NCI-H187 treated with DMSO at 0.1 percent for 48 hours (cell line): ENCODE data around the gene AKAP9.
A peak's percentile ranks its signal among the peaks of the same experiment; 100 is the strongest.
"Not testable (repeated sequence)": the region's sequence is repeated elsewhere in the genome, so short reads cannot be mapped to it uniquely, and the experiment has no call there.

Source experiments
- DNase-seq: peaks from one replicate; lab custom pipeline; 2025; lab: John Stamatoyannopoulos, UW

AKAP9 gene

GRCh38 chr7:92010215-92010614, 69.6 kb downstream of the AKAP9 start:
- no peak for DNase-seq

DNA sequence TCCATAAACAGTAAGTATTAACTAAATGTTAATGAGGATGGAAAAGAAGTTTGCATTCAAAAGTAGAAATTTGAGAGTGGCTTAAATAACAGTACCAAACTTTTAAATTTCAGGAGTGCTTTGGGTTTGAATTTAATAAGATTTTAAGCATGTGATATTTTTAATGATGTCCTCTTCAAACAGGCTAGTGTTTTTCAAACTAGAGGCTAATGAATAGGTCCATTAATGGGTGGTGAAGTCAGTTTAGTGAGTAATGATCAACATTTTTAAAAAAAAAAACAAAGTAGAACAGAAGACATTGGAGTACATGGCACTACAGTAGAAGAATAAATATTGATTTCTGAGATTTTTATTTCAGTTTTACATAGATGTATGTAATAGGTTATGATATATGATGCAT, 72.9 kb downstream of the AKAP9 start:
- DNase-seq, result no peak

GRCh38 chr7:92020636-92021035, 80.0 kb downstream of the AKAP9 start:
- DNase-seq, result no peak

- DNase-seq, result no peak
Measured at GRCh38 chr7:92025260-92025659, 84.6 kb downstream of the AKAP9 start.

DNA sequence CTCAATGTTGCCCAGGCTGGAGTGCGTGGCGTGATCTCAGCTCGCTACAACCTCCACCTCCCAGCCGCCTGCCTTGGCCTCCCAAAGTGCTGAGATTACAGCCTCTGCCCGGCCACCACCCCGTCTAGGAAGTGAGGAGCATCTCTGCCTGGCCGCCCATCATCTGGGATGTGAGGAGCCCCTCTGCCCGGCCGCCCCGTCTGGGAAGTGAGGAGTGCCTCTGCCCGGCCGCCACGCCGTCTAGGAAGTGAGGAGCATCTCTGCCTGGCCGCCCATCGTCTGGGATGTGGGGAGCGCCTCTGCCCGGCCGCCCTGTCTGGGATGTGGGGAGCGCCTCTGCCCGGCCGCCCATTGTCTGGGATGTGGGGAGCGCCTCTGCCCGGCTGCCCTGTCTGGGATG, 86.0 kb downstream of the AKAP9 start:
- DNase-seq, result not testable (repeated sequence)

DNA sequence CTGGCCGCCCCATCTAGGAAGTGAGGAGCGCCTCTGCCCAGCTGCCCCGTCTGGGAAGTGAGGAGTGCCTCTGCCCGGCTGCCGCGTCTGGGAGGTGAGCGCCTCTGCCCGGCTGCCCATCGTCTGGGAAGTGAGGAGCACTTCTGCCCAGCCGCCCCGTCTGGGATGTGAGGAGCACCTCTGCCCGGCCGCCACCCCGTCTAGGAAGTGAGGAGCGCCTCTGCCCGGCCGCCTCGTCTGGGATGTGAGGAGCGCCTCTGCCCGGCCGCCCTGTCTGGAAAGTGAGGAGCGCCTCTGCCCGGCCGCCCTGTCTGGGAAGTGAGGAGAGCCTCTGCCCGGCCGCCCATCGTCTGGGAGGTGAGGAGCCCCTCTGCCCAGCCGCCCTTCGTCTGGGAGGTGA, 86.5 kb downstream of the AKAP9 start:
- DNase-seq, result not testable (repeated sequence)

DNA sequence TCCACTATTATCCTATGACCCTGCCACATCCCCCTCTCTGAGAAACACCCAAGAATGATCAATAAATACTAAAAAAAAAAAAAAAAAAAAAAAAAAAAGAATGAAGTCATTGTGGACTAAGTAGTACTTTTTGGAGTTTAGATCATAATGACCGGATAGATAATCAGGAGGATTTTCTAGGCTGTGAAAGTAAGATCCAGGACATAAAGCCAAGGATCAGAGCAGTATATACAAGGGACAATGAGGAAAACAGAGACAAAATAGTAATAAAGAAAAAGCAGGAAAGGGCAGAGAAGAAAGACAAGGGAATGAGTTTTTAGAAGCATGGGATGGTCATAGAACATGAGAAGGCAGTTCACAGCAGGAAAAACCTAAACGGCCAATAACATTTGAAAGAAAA, 87.6 kb downstream of the AKAP9 start:
- no peak for DNase-seq

- DNase-seq, result no peak
Measured at GRCh38 chr7:92028686-92029085, 88.0 kb downstream of the AKAP9 start.

DNA sequence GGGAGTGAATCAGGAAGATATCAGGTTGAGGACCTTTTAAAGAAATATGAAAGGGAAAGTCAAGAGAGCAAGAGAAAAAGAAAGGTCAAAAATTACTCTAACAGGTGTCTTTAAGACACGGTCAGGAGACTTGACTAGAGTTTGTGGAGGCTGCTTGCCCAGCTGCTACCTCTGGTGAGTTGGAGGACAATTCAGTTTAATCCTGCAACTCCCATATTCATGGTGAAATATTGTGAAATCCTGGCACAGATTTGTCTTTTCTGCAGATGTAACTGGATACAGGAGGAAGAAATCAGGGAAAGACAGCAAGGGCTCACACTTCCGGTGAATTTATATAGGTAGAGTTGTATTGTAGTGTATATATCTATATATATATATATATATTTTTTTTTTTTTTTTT, 93.5 kb downstream of the AKAP9 start:
- DNase-seq, result no peak

DNA sequence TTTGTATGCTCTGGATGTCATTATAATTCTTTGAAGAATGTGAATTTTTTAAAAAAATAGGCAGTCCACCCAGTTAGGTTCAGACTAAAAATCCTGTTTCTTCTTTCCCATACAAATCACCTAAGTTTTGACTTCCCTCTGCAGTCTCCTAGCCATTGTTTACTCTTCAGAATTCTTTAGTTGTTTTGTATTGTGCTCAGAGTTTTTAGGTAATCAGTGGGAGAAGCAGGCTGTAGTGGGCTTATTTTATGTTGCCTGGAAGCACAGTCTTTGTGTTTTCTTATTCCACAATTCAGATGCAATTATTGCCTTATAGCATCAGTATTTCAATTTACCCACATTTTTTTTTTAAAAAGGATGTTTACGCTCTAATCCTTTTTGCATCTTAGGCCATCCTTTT, 94.9 kb downstream of the AKAP9 start:
- DNase-seq, result no peak

DNA sequence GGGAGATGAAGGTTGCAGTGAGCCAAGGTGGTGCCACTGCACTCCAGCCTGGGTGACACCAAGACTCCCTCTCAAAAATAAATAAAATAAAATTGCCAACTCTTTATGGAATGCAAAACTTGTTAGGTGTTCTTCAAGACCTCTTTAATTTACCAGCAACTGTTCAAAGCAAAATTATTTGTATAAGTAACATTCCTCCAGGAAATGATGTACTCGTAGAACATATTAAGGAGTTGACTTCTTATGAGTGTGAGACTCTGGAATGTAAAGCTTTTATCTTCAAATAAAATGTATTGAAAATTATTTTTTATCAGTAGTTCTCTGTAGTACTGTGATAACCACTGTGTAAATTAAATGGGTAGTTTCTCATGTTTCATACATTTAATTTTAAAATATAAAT, 99.2 kb downstream of the AKAP9 start:
- DNase-seq, result no peak

- no peak for DNase-seq
Measured at GRCh38 chr7:92042056-92042737, 101.5 kb downstream of the AKAP9 start.

- no peak for DNase-seq
Measured at GRCh38 chr7:92043098-92043497, 102.4 kb downstream of the AKAP9 start.

- no peak for DNase-seq
Measured at GRCh38 chr7:92043637-92044036, 103.0 kb downstream of the AKAP9 start.

- DNase-seq, result no peak
Measured at GRCh38 chr7:92044148-92044547, 103.5 kb downstream of the AKAP9 start.

DNA sequence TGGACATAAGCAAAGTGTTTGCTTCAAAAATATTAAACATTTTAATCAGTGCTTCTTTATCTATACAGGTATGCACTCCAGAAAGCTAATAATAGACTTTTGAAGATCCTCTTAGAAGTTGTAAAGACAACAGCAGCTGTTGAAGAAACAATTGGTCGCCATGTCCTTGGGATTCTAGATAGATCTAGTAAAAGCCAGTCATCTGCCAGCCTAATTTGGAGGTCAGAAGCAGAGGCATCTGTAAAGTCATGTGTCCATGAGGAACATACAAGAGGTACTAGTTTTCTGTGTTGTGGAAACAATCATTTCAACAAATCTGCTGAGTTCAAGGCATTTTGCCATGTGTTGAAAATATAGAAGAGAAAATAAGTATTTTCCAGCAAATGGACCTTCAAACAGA, 104.3 kb downstream of the AKAP9 start:
- no peak for DNase-seq

GRCh38 chr7:92051655-92052054, 111.0 kb downstream of the AKAP9 start:
- no peak for DNase-seq

GRCh38 chr7:92052159-92052558, 111.5 kb downstream of the AKAP9 start:
- no peak for DNase-seq

- DNase-seq, result no peak
Measured at GRCh38 chr7:92052684-92053083, 112.0 kb downstream of the AKAP9 start.

- DNase-seq, result no peak
Measured at GRCh38 chr7:92053312-92053711, 112.7 kb downstream of the AKAP9 start.

- DNase-seq, result no peak
Measured at GRCh38 chr7:92056286-92056685, 115.6 kb downstream of the AKAP9 start.

DNA sequence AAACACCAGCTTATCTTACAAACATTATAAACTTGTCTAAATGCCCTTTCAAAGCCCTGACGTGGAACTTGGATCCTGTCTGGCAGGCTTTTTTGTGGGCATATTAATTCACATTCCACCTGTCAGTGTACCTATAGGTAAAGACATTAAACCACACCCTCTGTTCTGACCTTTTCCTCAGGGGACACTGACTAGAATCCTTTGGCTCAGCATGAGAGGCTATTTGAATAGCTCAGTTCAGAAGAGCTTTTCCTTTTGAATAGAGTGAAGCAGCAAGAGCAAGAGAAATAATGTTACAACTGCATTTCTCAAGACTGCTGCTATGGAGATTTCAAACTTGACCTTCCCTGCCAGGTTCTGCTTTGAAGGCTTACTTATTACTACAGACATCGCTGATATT, 116.7 kb downstream of the AKAP9 start:
- DNase-seq, result peak; percentile 57

- no peak for DNase-seq
Measured at GRCh38 chr7:92058040-92058439, 117.4 kb downstream of the AKAP9 start.

- DNase-seq, result no peak
Measured at GRCh38 chr7:92058899-92059298, 118.2 kb downstream of the AKAP9 start.

DNA sequence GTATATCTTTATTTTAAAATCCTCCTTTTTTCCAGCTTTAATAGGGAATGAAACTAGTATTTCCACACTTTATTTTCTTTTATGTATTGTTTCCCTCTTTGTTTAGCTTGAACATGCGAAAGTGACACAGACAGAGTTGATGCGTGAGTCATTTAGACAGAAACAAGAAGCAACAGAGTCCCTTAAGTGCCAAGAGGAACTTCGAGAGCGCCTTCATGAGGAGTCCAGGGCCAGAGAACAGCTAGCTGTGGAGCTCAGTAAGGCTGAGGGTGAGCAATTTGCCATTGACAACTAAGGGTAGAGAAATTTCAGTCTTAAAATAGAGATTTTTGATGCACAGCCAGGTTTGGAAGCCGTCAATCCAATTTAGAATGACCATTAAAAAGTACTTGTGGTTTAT, 120.5 kb downstream of the AKAP9 start:
- no peak for DNase-seq
